ENCODE data around the gene FBXO44. TPM values are rescaled to one million over a fixed set of nuclear protein-coding genes. Genes with fewer than 3 reads are reported as not detected.

FBXO44 gene
- total RNA-seq, 4 donors from 2014 or later, result 13.3 to 19.8 (median 16.1) TPM

GRCh38 chr1:11628767-11629166, 25.9 kb upstream of the FBXO44 start:
- no peak for DNase-seq (ENCODE audit: extremely low spot score)
- Histone ChIP-seq H3K4me1 (no peaks in the 10 kb centered on the region), H3K27me3 (peaks cover 0 to 81% (median 3%) of the 10 kb centered on the region in 4 donors), H3K36me3 (no peaks in the 10 kb centered on the region), H3K4me3 (no peak overlapping the region), H3K9me3 (no peaks in the 10 kb centered on the region), H3K27ac (replicated peaks in 1 of 4) (no peak overlapping the region)
- TF ChIP-seq POLR2AphosphoS5 (IDR thresholded peaks at IDR 0.05), result no peak
- 95% methylated on average over 7 of the region's 7 CpGs for WGBS
- intact Hi-C loops (cut with DNase I), result no loop called here

- no peaks in the 10 kb centered on the region for H3K4me1 ChIP-seq
- intact Hi-C loops (cut with DNase I), result no loop called here
- no peak overlapping the region for H3K4me3 ChIP-seq
- no peak for DNase-seq (ENCODE audit: extremely low spot score)
- peaks cover 0 to 84% (median 3%) of the 10 kb centered on the region in 4 donors for H3K27me3 ChIP-seq
- TF ChIP-seq POLR2A (IDR thresholded peaks at IDR 0.05; ENCODE audit: low read depth) (no peak), CTCF (IDR thresholded peaks at IDR 0.05) (no peak), POLR2AphosphoS5 (IDR thresholded peaks at IDR 0.05) (no peak), EP300 (IDR thresholded peaks at IDR 0.05) (no peak)
- no peak overlapping the region for H3K27ac ChIP-seq (replicated peaks in 1 of 4)
- WGBS, result 50% methylated on average over 14 of the region's 15 CpGs
- H3K9me3 ChIP-seq, result no peaks in the 10 kb centered on the region
- no peaks in the 10 kb centered on the region for H3K36me3 ChIP-seq
These were observed 25.3 kb upstream of the FBXO44 start for GRCh38 chr1:11629184-11630016.

- intact Hi-C loops (cut with DNase I), result no loop called here
- Histone ChIP-seq H3K36me3 (no peaks in the 10 kb centered on the region), H3K4me1 (no peaks in the 10 kb centered on the region), H3K27ac (replicated peaks in 1 of 4) (no peak overlapping the region), H3K27me3 (peaks cover 0 to 69% (median 1%) of the 10 kb centered on the region in 4 donors), H3K9me3 (no peaks in the 10 kb centered on the region), H3K4me3 (no peak overlapping the region)
- 74% methylated on average over 11 of the region's 11 CpGs for WGBS
- no peak for DNase-seq (ENCODE audit: extremely low spot score)
- no peak for TF ChIP-seq POLR2A (IDR thresholded peaks at IDR 0.05; ENCODE audit: low read depth)
- no peak for TF ChIP-seq CTCF (IDR thresholded peaks at IDR 0.05)
- no peak for TF ChIP-seq EP300 (IDR thresholded peaks at IDR 0.05)
- TF ChIP-seq POLR2AphosphoS5 (IDR thresholded peaks at IDR 0.05), result no peak
These were observed 20.1 kb upstream of the FBXO44 start for GRCh38 chr1:11634365-11635192.

GRCh38 chr1:11638121-11638520, 16.6 kb upstream of the FBXO44 start:
- H3K27ac ChIP-seq (replicated peaks in 1 of 4), result no peak overlapping the region
- H3K27me3 ChIP-seq, result peaks cover 0 to 69% (median 0%) of the 10 kb centered on the region in 4 donors
- H3K4me1 ChIP-seq, result peaks cover 0 to 3% (median 1%) of the 10 kb centered on the region in 4 donors
- 53% methylated on average over 5 of the region's 5 CpGs for WGBS
- intact Hi-C loops (cut with DNase I), result no loop called here
- no peak overlapping the region for H3K4me3 ChIP-seq
- no peaks in the 10 kb centered on the region for H3K9me3 ChIP-seq
- TF ChIP-seq POLR2AphosphoS5 (IDR thresholded peaks at IDR 0.05) (no peak), EP300 (IDR thresholded peaks at IDR 0.05) (no peak), CTCF (IDR thresholded peaks at IDR 0.05) (no peak), POLR2A (IDR thresholded peaks at IDR 0.05; ENCODE audit: low read depth) (no peak)
- DNase-seq (ENCODE audit: extremely low spot score), result no peak
- H3K36me3 ChIP-seq, result no peaks in the 10 kb centered on the region

- Histone ChIP-seq H3K4me1 (peaks cover 0 to 3% (median 1%) of the 10 kb centered on the region in 4 donors), H3K27me3 (peaks cover 0 to 65% (median 0%) of the 10 kb centered on the region in 4 donors), H3K36me3 (no peaks in the 10 kb centered on the region), H3K9me3 (no peaks in the 10 kb centered on the region), H3K4me3 (no peak overlapping the region), H3K27ac (replicated peaks in 1 of 4) (no peak overlapping the region)
- TF ChIP-seq POLR2AphosphoS5 (IDR thresholded peaks at IDR 0.05) (no peak), EP300 (IDR thresholded peaks at IDR 0.05) (no peak)
- 91% methylated on average over 4 of the region's 4 CpGs for WGBS
- DNase-seq (ENCODE audit: extremely low spot score), result no peak
- intact Hi-C loops (cut with DNase I), result no loop called here
These were observed 15.3 kb upstream of the FBXO44 start for GRCh38 chr1:11639372-11639771.
